NCI-H748 (cell line): ENCODE data around the gene GNA14.
"Not testable (repeated sequence)": the region's sequence is repeated elsewhere in the genome, so short reads cannot be mapped to it uniquely, and the experiment has no call there.

Experiments used
- DNase-seq: peaks from one replicate; lab custom pipeline; 2025; ENCODE audit not compliant: unreplicated experiment; lab: John Stamatoyannopoulos, UW

The GNA14 gene

GRCh38 chr9:77648234-77649108 lies at the start of gene GNA14:
Gene GNA14, minus strand, starts transcription at chr9:77648322. Its CDS starts 529 bp downstream, at chr9:77647793.
- DNase-seq, result peak; percentile 78

GRCh38 chr9:77697238-77697984 lies 49.3 kb upstream of the GNA14 start:
- DNase-seq, result no peak

GRCh38 chr9:77690723-77691122 lies 42.6 kb upstream of the GNA14 start:
- DNase-seq, result not testable (repeated sequence)

- DNase-seq, result not testable (repeated sequence)
Observed at GRCh38 chr9:77690119-77690518, 42.0 kb upstream of the GNA14 start.

GRCh38 chr9:77687737-77688136 lies 39.6 kb upstream of the GNA14 start:
- DNase-seq, result peak; percentile 34

- no peak for DNase-seq
Observed at GRCh38 chr9:77680581-77680980, 32.5 kb upstream of the GNA14 start.

GRCh38 chr9:77679661-77680368 lies 31.7 kb upstream of the GNA14 start:
- DNase-seq, result no peak

GRCh38 chr9:77679088-77679487 lies 31.0 kb upstream of the GNA14 start:
- no peak for DNase-seq

- no peak for DNase-seq
Observed at GRCh38 chr9:77677957-77678535, 29.9 kb upstream of the GNA14 start.

- no peak for DNase-seq
Observed at GRCh38 chr9:77677397-77677796, 29.3 kb upstream of the GNA14 start.

- DNase-seq, result no peak
Observed at GRCh38 chr9:77673941-77674791, 26.0 kb upstream of the GNA14 start.

- DNase-seq, result no peak
Observed at GRCh38 chr9:77672183-77672582, 24.1 kb upstream of the GNA14 start.

- DNase-seq, result peak; percentile 25
Observed at GRCh38 chr9:77667151-77667550, 19.0 kb upstream of the GNA14 start.

- DNase-seq, result peak; percentile 55
Observed at GRCh38 chr9:77663754-77664153, 15.6 kb upstream of the GNA14 start.

GRCh38 chr9:77661566-77662085 lies 13.5 kb upstream of the GNA14 start:
- DNase-seq, result no peak

- DNase-seq, result no peak
Observed at GRCh38 chr9:77659926-77660325, 11.8 kb upstream of the GNA14 start.

- DNase-seq, result no peak
Observed at GRCh38 chr9:77651203-77651602, 3.1 kb upstream of the GNA14 start.

GRCh38 chr9:77649109-77649812 lies 1.1 kb upstream of the GNA14 start:
- DNase-seq, result peak; percentile 51
